ENCODE results near the gene OPALIN. TPM values are rescaled to one million over a fixed set of nuclear protein-coding genes. Genes with fewer than 3 reads are reported as not detected.

OPALIN gene
- total RNA-seq, 2 donors from 2014 or later, result 0.17 TPM; not detected in 1

- DNase-seq (ENCODE audit: low spot score), result no peak
- no peaks in the 10 kb centered on the region for H3K9me3 ChIP-seq
- TF ChIP-seq POLR2A (IDR thresholded peaks at IDR 0.05) (no peak), POLR2AphosphoS5 (IDR thresholded peaks at IDR 0.05) (no peak)
- TF ChIP-seq, protein P1, sequence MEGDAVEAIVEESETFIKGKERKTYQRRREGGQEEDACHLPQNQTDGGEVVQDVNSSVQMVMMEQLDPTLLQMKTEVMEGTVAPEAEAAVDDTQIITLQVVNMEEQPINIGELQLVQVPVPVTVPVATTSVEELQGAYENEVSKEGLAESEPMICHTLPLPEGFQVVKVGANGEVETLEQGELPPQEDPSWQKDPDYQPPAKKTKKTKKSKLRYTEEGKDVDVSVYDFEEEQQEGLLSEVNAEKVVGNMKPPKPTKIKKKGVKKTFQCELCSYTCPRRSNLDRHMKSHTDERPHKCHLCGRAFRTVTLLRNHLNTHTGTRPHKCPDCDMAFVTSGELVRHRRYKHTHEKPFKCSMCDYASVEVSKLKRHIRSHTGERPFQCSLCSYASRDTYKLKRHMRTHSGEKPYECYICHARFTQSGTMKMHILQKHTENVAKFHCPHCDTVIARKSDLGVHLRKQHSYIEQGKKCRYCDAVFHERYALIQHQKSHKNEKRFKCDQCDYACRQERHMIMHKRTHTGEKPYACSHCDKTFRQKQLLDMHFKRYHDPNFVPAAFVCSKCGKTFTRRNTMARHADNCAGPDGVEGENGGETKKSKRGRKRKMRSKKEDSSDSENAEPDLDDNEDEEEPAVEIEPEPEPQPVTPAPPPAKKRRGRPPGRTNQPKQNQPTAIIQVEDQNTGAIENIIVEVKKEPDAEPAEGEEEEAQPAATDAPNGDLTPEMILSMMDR (IDR thresholded peaks at IDR 0.05), result no peak
- H3K4me1 ChIP-seq (replicated peaks), result no peaks in the 10 kb centered on the region
- no peak overlapping the region for H3K4me3 ChIP-seq
- intact Hi-C loops (cut with DNase I), result no loop called here
- no peak overlapping the region for H3K27ac ChIP-seq
- no peaks in the 10 kb centered on the region for H3K36me3 ChIP-seq
- peaks cover 4% of the 10 kb centered on the region for H3K27me3 ChIP-seq (replicated peaks; ENCODE audit: insufficient read depth)
- WGBS, result 84% methylated on average over 16 of the region's 16 CpGs
Measured at GRCh38 chr10:96402417-96403305, 43.9 kb upstream of the OPALIN start.

GRCh38 chr10:96401036-96401435 lies 42.2 kb upstream of the OPALIN start:
- TF ChIP-seq, protein P1 (IDR thresholded peaks at IDR 0.05), result no peak
- TF ChIP-seq POLR2AphosphoS5 (IDR thresholded peaks at IDR 0.05), result no peak
- TF ChIP-seq POLR2A (IDR thresholded peaks at IDR 0.05), result no peak
- intact Hi-C loops (cut with DNase I), result no loop called here
- no peaks in the 10 kb centered on the region for H3K9me3 ChIP-seq
- H3K4me3 ChIP-seq, result no peak overlapping the region
- WGBS, result 63% methylated on average over 7 of the region's 7 CpGs
- DNase-seq (ENCODE audit: low spot score), result no peak
- no peak overlapping the region for H3K27ac ChIP-seq
- peaks cover 4% of the 10 kb centered on the region for H3K27me3 ChIP-seq (replicated peaks; ENCODE audit: insufficient read depth)
- no peaks in the 10 kb centered on the region for H3K4me1 ChIP-seq (replicated peaks)
- no peaks in the 10 kb centered on the region for H3K36me3 ChIP-seq

- intact Hi-C loops (cut with DNase I), result no loop called here
- peaks cover 4% of the 10 kb centered on the region for H3K27me3 ChIP-seq (replicated peaks; ENCODE audit: insufficient read depth)
- H3K4me1 ChIP-seq (replicated peaks), result no peaks in the 10 kb centered on the region
- no peak overlapping the region for H3K4me3 ChIP-seq
- H3K27ac ChIP-seq, result no peak overlapping the region
- H3K36me3 ChIP-seq, result no peaks in the 10 kb centered on the region
- no peak for DNase-seq (ENCODE audit: low spot score)
- no peaks in the 10 kb centered on the region for H3K9me3 ChIP-seq
- 62% methylated on average over 3 of the region's 3 CpGs for WGBS
- TF ChIP-seq POLR2AphosphoS5 (IDR thresholded peaks at IDR 0.05) (no peak), POLR2A (IDR thresholded peaks at IDR 0.05) (no peak)
- TF ChIP-seq, protein P1 (IDR thresholded peaks at IDR 0.05), result no peak
Measured at GRCh38 chr10:96400465-96400864, 41.7 kb upstream of the OPALIN start.

- peaks cover 4% of the 10 kb centered on the region for H3K27me3 ChIP-seq (replicated peaks; ENCODE audit: insufficient read depth)
- no peaks in the 10 kb centered on the region for H3K4me1 ChIP-seq (replicated peaks)
- TF ChIP-seq POLR2A (IDR thresholded peaks at IDR 0.05) (no peak), POLR2AphosphoS5 (IDR thresholded peaks at IDR 0.05) (no peak)
- TF ChIP-seq, protein P1 (IDR thresholded peaks at IDR 0.05), result no peak
- no peak for DNase-seq (ENCODE audit: low spot score)
- H3K36me3 ChIP-seq, result no peaks in the 10 kb centered on the region
- intact Hi-C loops (cut with DNase I), result loop anchor here (5.0 to 10.0 kb wide), 3 partner anchors 114 to 434 kb away; partner anchors contain the start of genes LCOR and TLL2
- H3K9me3 ChIP-seq, result no peaks in the 10 kb centered on the region
- H3K4me3 ChIP-seq, result no peak overlapping the region
- WGBS, result 100% methylated on average over 1 of the region's 1 CpG
- H3K27ac ChIP-seq, result no peak overlapping the region
Measured at GRCh38 chr10:96397902-96398301, 39.1 kb upstream of the OPALIN start.

All from prostate gland (tissue), 2 donors.